Cardiac fibroblast (primary cell): ENCODE data around the gene SLC8A1.

Experiments used
- DNase-seq, 2 donors: peaks; one replicate each; pipeline versions ENCODE4 v3.0.0 to v3.0.0-alpha.2; 2010; ENCODE audit warnings: low read depth in 2 of 2
- H3K4me3 ChIP-seq, 2 donors: replicated peaks in 1 of 2; 1 replicate in 1 of 2; 2 replicates in 1 of 2; pipeline ENCODE4 v1.5.1; 2011; ENCODE audit warnings: low read depth in 2 of 2, low read length in 2 of 2, mild to moderate bottlenecking in 2 of 2, moderate library complexity in 1 of 2
- CTCF ChIP-seq: IDR thresholded peaks from one replicate; pipeline ENCODE4 v1.5.1; 2011; ENCODE audit warnings: low read depth, mild to moderate bottlenecking, low read length, inconsistent platforms

The SLC8A1 gene

GRCh38 chr2:40204268-40204667 lies 247.6 kb downstream of the SLC8A1 start:
- no peak for TF ChIP-seq CTCF

GRCh38 chr2:40202798-40203400 lies 249.0 kb downstream of the SLC8A1 start:
- H3K4me3 ChIP-seq: no peak overlapping the region
- TF ChIP-seq CTCF: no peak
- peak; percentile 28 to 30 for DNase-seq

More at GRCh38 chr2:40204268-40204667, 247.6 kb downstream of the SLC8A1 start:
- peak; percentile 11 to 25 for DNase-seq
- no peak overlapping the region for H3K4me3 ChIP-seq

- peak in 1 of 2 donors; percentile 35 for DNase-seq
- no peak for TF ChIP-seq CTCF
- no peak overlapping the region for H3K4me3 ChIP-seq
Measured at GRCh38 chr2:40201425-40201824, 250.5 kb downstream of the SLC8A1 start.

- DNase-seq: peak in 1 of 2 donors; percentile 51
- TF ChIP-seq CTCF: no peak
- no peak overlapping the region for H3K4me3 ChIP-seq
Measured at GRCh38 chr2:40200366-40200915, 251.4 kb downstream of the SLC8A1 start.

- TF ChIP-seq CTCF: no peak
- DNase-seq: peak; percentile 28 to 31
- no peak overlapping the region for H3K4me3 ChIP-seq
Measured at GRCh38 chr2:40199771-40200170, 252.1 kb downstream of the SLC8A1 start.

GRCh38 chr2:40197121-40197520 lies 254.8 kb downstream of the SLC8A1 start:
- DNase-seq: no peak
- H3K4me3 ChIP-seq: no peak overlapping the region
- no peak for TF ChIP-seq CTCF

- no peak for TF ChIP-seq CTCF
- no peak for DNase-seq
- no peak overlapping the region for H3K4me3 ChIP-seq
Measured at GRCh38 chr2:40193670-40194026, 258.2 kb downstream of the SLC8A1 start.
